ENCODE data around the gene FAM131B.
A peak's percentile ranks its signal among the peaks of the same experiment; 100 is the strongest.

FAM131B gene

GRCh38 chr7:143356414-143357050, 6.0 kb downstream of the FAM131B start:
- no peak for DNase-seq

- no peak for DNase-seq
These were observed 6.8 kb downstream of the FAM131B start for GRCh38 chr7:143355450-143356385.

- no peak for DNase-seq
These were observed 7.5 kb downstream of the FAM131B start for GRCh38 chr7:143354965-143355364.

- no peak for DNase-seq
These were observed 8.1 kb downstream of the FAM131B start for GRCh38 chr7:143354376-143354775.

GRCh38 chr7:143352531-143353002, 9.9 kb downstream of the FAM131B start:
- no peak for DNase-seq

GRCh38 chr7:143351574-143351973, 10.9 kb downstream of the FAM131B start:
- no peak for DNase-seq

- no peak for DNase-seq
These were observed 11.5 kb downstream of the FAM131B start for GRCh38 chr7:143351060-143351459.

GRCh38 chr7:143347950-143348349, 14.6 kb downstream of the FAM131B start:
- no peak for DNase-seq

GRCh38 chr7:143346018-143346417, 16.5 kb downstream of the FAM131B start:
- DNase-seq: no peak

- DNase-seq: peak; percentile 27
These were observed 17.0 kb downstream of the FAM131B start for GRCh38 chr7:143345428-143345900.

- DNase-seq: no peak
These were observed 18.9 kb downstream of the FAM131B start for GRCh38 chr7:143343596-143343995.

- no peak for DNase-seq
These were observed 20.7 kb downstream of the FAM131B start for GRCh38 chr7:143341842-143342241.

- DNase-seq: no peak
These were observed 25.3 kb downstream of the FAM131B start for GRCh38 chr7:143337216-143337615.

- no peak for DNase-seq
These were observed 28.3 kb downstream of the FAM131B start for GRCh38 chr7:143334244-143334643.

- DNase-seq: no peak
These were observed 31.2 kb downstream of the FAM131B start for GRCh38 chr7:143331179-143331801.

GRCh38 chr7:143329471-143330170, 32.9 kb downstream of the FAM131B start:
- no peak for DNase-seq

- no peak for DNase-seq
These were observed 34.6 kb downstream of the FAM131B start for GRCh38 chr7:143327903-143328302.

GRCh38 chr7:143325240-143325639, 37.3 kb downstream of the FAM131B start:
- DNase-seq: no peak

GRCh38 chr7:143323653-143324052, 38.9 kb downstream of the FAM131B start:
- DNase-seq: no peak

- no peak for DNase-seq
These were observed 39.5 kb downstream of the FAM131B start for GRCh38 chr7:143322760-143323633.

GRCh38 chr7:143321734-143322133, 40.8 kb downstream of the FAM131B start:
- DNase-seq: no peak

- no peak for DNase-seq
These were observed 41.3 kb downstream of the FAM131B start for GRCh38 chr7:143321242-143321641.
